ENCODE results near the gene CCR7. TPM values are rescaled to one million over a fixed set of nuclear protein-coding genes. Genes with fewer than 3 reads are reported as not detected.

CCR7 gene
- total and polyA plus RNA-seq, 2 of the 8 experiments (the other 6 are each of a cell fraction or from before 2014, with no cell fraction given): 0.12 to 0.17 TPM

GRCh38 chr17:40551879-40552768 lies 13.1 kb downstream of the CCR7 start (continued):
- TF ChIP-seq NRF1 (IDR thresholded peaks at IDR 0.05; ENCODE audit: low read depth, low read length) (no peak), SIRT6 (IDR thresholded peaks at IDR 0.05; ENCODE audit: low read length) (no peak), CTBP2 (IDR thresholded peaks at IDR 0.05; ENCODE audit: borderline replicate concordance, insufficient read depth, insufficient read length, low read length) (no peak), FOSL1 (IDR thresholded peaks at IDR 0.05; ENCODE audit: insufficient read depth, low read depth, low read length) (no peak), GTF2F1 (IDR thresholded peaks at IDR 0.05; ENCODE audit: borderline replicate concordance, low read depth, low read length) (no peak), YY1 (IDR thresholded peaks at IDR 0.05; ENCODE audit: low read depth, low read length) (no peak), RFX5 (IDR thresholded peaks at IDR 0.05; ENCODE audit: borderline replicate concordance, low read depth, low read length) (no peak), POLR2A (IDR thresholded peaks at IDR 0.05; ENCODE audit: control extremely low read depth in 1 of 2, low read depth in 2 of 2, low read length in 2 of 2) (no peak), CBX5 (IDR thresholded peaks at IDR 0.05; ENCODE audit: low read depth, low read length) (no peak)
